ENCODE results near the gene VPS54. TPM values are rescaled to one million over a fixed set of nuclear protein-coding genes. Genes with fewer than 3 reads are reported as not detected.
A peak's percentile ranks its signal among the peaks of the same experiment; 100 is the strongest.

Gene VPS54
- total RNA-seq, 2 experiments from 2014 or later: 16.8 to 17.4 TPM

- H3K27ac Mint-ChIP-seq: no peak overlapping the region
- H3K27me3 Mint-ChIP-seq: no peaks in the 10 kb centered on the region
- H3K36me3 Mint-ChIP-seq (ENCODE audit: low read depth): peaks cover 63% of the 10 kb centered on the region
- H3K9me3 Mint-ChIP-seq: no peaks in the 10 kb centered on the region
- H3K4me1 Mint-ChIP-seq: peaks cover 29% of the 10 kb centered on the region
- ChIA-PET CTCF (no interaction called here), POLR2A (no interaction called here)
- no peak overlapping the region for H3K4me3 Mint-ChIP-seq
- DNase-seq: no peak
These were observed 139.3 kb downstream of the VPS54 start for GRCh38 chr2:63879876-63880433.

- peaks cover 29% of the 10 kb centered on the region for H3K4me1 Mint-ChIP-seq
- no peak overlapping the region for H3K27ac Mint-ChIP-seq
- peaks cover 65% of the 10 kb centered on the region for H3K36me3 Mint-ChIP-seq (ENCODE audit: low read depth)
- H3K4me3 Mint-ChIP-seq: no peak overlapping the region
- no peaks in the 10 kb centered on the region for H3K27me3 Mint-ChIP-seq
- DNase-seq: no peak
- POLR2A ChIA-PET: no interaction called here
- CTCF ChIA-PET: no interaction called here
- peaks cover 3% of the 10 kb centered on the region for H3K9me3 Mint-ChIP-seq
These were observed 140.7 kb downstream of the VPS54 start for GRCh38 chr2:63878486-63878885.

GRCh38 chr2:63876311-63876710, 142.9 kb downstream of the VPS54 start:
- peaks cover 8% of the 10 kb centered on the region for H3K9me3 Mint-ChIP-seq
- peaks cover 68% of the 10 kb centered on the region for H3K36me3 Mint-ChIP-seq (ENCODE audit: low read depth)
- peaks cover 19% of the 10 kb centered on the region for H3K4me1 Mint-ChIP-seq
- POLR2A ChIA-PET: interaction anchor here (0.6 kb wide), 1 partner anchor 126 kb away, joined by 3 read pairs; no protein-coding TSS in a partner anchor
- DNase-seq: no peak
- H3K4me3 Mint-ChIP-seq: no peak overlapping the region
- H3K27ac Mint-ChIP-seq: no peak overlapping the region
- CTCF ChIA-PET: interaction anchor here (1.2 to 1.8 kb wide), 4 partner anchors 8 to 178 kb away, joined by 3 to 9 read pairs (median 5); no protein-coding TSS in a partner anchor
- H3K27me3 Mint-ChIP-seq: no peaks in the 10 kb centered on the region

- H3K36me3 Mint-ChIP-seq (ENCODE audit: low read depth): peaks cover 65% of the 10 kb centered on the region
These were observed 143.5 kb downstream of the VPS54 start for GRCh38 chr2:63875559-63876245.

DNA sequence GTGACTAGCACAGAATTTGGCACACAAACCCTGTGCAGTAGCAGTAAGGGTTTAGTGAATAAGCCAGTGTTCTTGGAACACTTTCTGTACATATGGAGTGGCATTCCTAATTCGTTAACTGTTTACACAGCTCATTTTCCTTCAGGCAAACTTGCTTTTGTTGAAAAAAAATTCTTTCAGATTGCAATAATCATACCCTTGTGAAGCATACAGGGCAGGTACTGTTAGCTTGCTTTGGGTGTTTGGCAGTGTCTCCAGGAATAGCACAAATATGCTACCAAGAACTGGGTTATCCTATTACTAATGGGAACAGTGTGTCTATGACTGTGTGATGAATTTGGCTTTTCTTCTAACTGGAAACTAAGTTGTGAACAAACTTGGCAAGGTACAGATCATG, 144.1 kb downstream of the VPS54 start:
- POLR2A ChIA-PET: no interaction called here

More at GRCh38 chr2:63875559-63876245, 143.5 kb downstream of the VPS54 start:
- ChIA-PET POLR2A (interaction anchor here (0.6 kb wide), 1 partner anchor 125 kb away, joined by 3 read pairs; no protein-coding TSS in a partner anchor), CTCF (interaction anchor here (1.2 to 1.8 kb wide), 4 partner anchors 8 to 177 kb away, joined by 3 to 9 read pairs (median 5); no protein-coding TSS in a partner anchor)
- H3K4me1 Mint-ChIP-seq: peaks cover 12% of the 10 kb centered on the region
- DNase-seq: no peak
- H3K27me3 Mint-ChIP-seq: no peaks in the 10 kb centered on the region
- H3K9me3 Mint-ChIP-seq: peaks cover 8% of the 10 kb centered on the region
- H3K27ac Mint-ChIP-seq: no peak overlapping the region
- no peak overlapping the region for H3K4me3 Mint-ChIP-seq

DNA sequence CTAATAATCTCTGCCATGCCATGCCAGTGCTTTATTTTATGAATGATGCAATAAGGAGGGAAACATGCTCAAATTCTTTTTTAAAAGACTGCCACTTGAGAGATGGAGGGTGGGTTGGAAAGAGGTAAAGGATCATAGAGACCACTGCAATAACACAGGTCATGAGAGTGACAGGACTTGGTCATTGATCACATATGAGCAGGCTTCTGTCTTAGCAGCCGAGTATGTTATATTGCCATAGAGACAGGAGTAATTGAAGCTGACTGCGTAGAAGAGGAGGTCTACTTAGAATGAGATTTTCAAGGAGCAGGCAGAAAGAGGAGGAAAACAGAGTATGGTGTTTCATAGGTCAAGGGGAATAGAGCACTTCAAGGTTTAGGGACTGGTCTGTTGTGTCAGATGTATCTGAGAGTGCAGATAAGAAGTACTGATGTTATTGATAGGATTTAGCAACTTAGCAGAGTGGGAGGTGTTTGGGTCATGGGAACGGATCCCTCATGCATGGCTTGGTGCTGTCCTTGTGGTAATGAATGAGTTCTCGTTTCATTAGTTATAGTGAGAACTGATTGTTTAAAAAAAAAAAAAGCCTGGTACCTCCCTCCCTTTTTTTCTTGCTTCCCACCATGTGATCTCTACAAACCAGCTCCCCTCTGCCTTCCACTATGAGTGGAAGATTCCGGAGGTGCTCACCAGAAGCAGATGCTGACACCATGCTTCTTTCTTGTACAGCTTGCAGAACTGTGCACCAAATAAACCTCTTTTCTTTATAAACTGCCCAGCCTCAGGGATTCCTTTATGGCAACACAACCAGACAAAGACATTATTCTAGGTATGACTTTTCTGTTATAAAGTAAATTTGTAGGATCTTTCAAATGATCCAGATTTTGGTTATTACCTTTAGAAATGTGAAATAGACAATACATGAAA, 144.8 kb downstream of the VPS54 start:
- Mint-ChIP-seq H3K27ac (no peak overlapping the region), H3K36me3 (ENCODE audit: low read depth) (peaks cover 68% of the 10 kb centered on the region), H3K4me3 (no peak overlapping the region), H3K4me1 (peaks cover 5% of the 10 kb centered on the region), H3K27me3 (no peaks in the 10 kb centered on the region), H3K9me3 (peaks cover 8% of the 10 kb centered on the region)
- DNase-seq: no peak
- POLR2A ChIA-PET: no interaction called here
- CTCF ChIA-PET: interaction anchor here (1.5 kb wide), 1 partner anchor 14 kb away, joined by 3 read pairs; no protein-coding TSS in a partner anchor

More for the DNA sequence above, 144.1 kb downstream of the VPS54 start:
- Mint-ChIP-seq H3K4me3 (no peak overlapping the region), H3K9me3 (peaks cover 8% of the 10 kb centered on the region), H3K27me3 (no peaks in the 10 kb centered on the region), H3K4me1 (peaks cover 7% of the 10 kb centered on the region), H3K27ac (no peak overlapping the region), H3K36me3 (ENCODE audit: low read depth) (peaks cover 66% of the 10 kb centered on the region)
- CTCF ChIA-PET: no interaction called here
- no peak for DNase-seq

- Mint-ChIP-seq H3K27ac (no peak overlapping the region), H3K36me3 (ENCODE audit: low read depth) (peaks cover 72% of the 10 kb centered on the region), H3K4me1 (peaks cover 5% of the 10 kb centered on the region), H3K27me3 (no peaks in the 10 kb centered on the region), H3K4me3 (no peak overlapping the region), H3K9me3 (peaks cover 8% of the 10 kb centered on the region)
- CTCF ChIA-PET: interaction anchor here (0.8 to 1.5 kb wide), 3 partner anchors 12 to 22 kb away, joined by 3 to 9 read pairs (median 3); no protein-coding TSS in a partner anchor
- no peak for DNase-seq
- POLR2A ChIA-PET: no interaction called here
These were observed 146.5 kb downstream of the VPS54 start for GRCh38 chr2:63872571-63873328.

- Mint-ChIP-seq H3K4me3 (no peak overlapping the region), H3K27me3 (no peaks in the 10 kb centered on the region), H3K27ac (no peak overlapping the region), H3K9me3 (peaks cover 8% of the 10 kb centered on the region), H3K36me3 (ENCODE audit: low read depth) (peaks cover 65% of the 10 kb centered on the region), H3K4me1 (peaks cover 5% of the 10 kb centered on the region)
- DNase-seq: no peak
- ChIA-PET POLR2A (no interaction called here), CTCF (interaction anchor here (1.1 kb wide), 1 partner anchor 11 kb away, joined by 9 read pairs; no protein-coding TSS in a partner anchor)
These were observed 147.4 kb downstream of the VPS54 start for GRCh38 chr2:63871864-63872263.

DNA sequence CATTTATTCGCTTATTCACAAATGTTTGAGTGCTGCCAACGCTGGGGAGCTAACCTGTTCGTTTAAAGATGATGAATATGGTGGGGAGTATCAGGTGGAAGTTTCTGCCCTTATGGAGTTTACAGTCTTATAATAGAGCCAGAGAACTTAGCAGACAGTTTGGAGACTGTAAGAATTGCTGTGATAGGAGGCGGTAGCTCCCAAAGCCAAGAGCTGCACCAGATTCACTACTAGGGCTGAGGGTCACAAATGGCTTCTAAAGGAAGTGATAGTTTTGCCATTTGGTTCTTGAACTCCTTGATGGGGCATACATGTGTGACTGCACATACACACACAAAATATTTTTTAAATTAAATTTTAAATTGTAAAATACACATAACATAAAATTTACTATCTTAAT, 148.5 kb downstream of the VPS54 start:
- Mint-ChIP-seq H3K4me1 (peaks cover 10% of the 10 kb centered on the region), H3K27ac (no peak overlapping the region), H3K9me3 (peaks cover 8% of the 10 kb centered on the region), H3K36me3 (ENCODE audit: low read depth) (peaks cover 65% of the 10 kb centered on the region), H3K4me3 (no peak overlapping the region), H3K27me3 (no peaks in the 10 kb centered on the region)
- ChIA-PET POLR2A (no interaction called here), CTCF (no interaction called here)
- no peak for DNase-seq

DNA sequence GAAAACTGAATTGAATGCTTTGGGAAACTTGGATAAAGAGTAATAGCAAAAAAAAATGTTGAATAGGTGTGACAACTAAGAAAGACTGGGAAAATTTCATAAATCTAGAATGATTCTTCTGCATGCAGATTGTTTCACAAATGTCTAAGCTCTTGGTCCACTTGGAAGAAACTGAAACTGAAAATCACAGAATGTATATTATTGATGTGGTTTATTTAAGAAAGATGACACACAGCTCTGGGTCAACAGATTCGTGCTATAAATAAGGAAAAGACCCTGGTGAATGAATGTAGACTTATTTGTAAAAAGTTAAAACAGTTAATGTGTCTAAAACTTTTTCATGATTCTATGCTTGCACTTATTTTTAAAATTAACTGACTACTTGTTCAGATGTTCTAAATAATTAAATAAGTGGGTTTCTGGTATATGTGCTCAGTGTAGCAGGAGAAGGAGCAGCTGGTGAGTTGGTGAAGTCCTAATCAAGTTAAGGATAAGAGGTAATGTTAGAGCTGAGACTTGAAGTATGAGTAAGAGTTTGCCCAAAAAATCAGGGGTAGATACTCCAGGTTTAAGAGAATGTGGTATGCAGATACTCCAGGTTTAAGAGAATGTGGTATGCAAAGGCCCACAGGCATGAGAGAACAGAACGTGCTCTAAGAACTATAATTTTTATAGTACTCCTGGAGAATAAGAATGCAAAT, 153.1 kb downstream of the VPS54 start:
- Mint-ChIP-seq H3K4me3 (no peak overlapping the region), H3K4me1 (peaks cover 34% of the 10 kb centered on the region), H3K27ac (peak overlapping the region; percentile 11), H3K36me3 (ENCODE audit: low read depth) (peaks cover 64% of the 10 kb centered on the region), H3K27me3 (no peaks in the 10 kb centered on the region), H3K9me3 (no peaks in the 10 kb centered on the region)
- POLR2A ChIA-PET: no interaction called here
- CTCF ChIA-PET: interaction anchor here (1.2 kb wide), 1 partner anchor 12 kb away, joined by 3 read pairs; no protein-coding TSS in a partner anchor
- DNase-seq: no peak

GRCh38 chr2:63865159-63865799, 153.9 kb downstream of the VPS54 start:
- Mint-ChIP-seq H3K27ac (no peak overlapping the region), H3K9me3 (no peaks in the 10 kb centered on the region), H3K4me1 (peaks cover 38% of the 10 kb centered on the region), H3K36me3 (ENCODE audit: low read depth) (peaks cover 61% of the 10 kb centered on the region), H3K27me3 (no peaks in the 10 kb centered on the region), H3K4me3 (no peak overlapping the region)
- CTCF ChIA-PET: no interaction called here
- POLR2A ChIA-PET: no interaction called here
- no peak for DNase-seq

All from activated CD4-positive, alpha-beta T cell treated with anti-CD3 and anti-CD28 coated beads, Interleukin-2, amount 10 ng/mL, durations not matched to agents 7 days and 5 days (primary cell).